DOHH2 (cell line): Measurements from ENCODE around the gene TMEM109.

ENCODE experiments used
- H3F3A ChIP-seq: fragments of 200-600 bp; sonication (generic), shearing (Covaris generic); 2 replicates; pipeline ENCODE4 v1.6.0; 2016; ENCODE audit warnings: antibody characterized with exemption, mild to moderate bottlenecking; ENCODE audit not compliant: control insufficient read depth, insufficient read depth
- H3K27ac ChIP-seq: fragments of 200-600 bp; sonication (generic); 2 replicates; pipeline ENCODE4 v1.5.1; 2014; ENCODE audit warnings: low read depth, mild to moderate bottlenecking, low read length, moderate library complexity
- H3K27me3 ChIP-seq: fragments of 200-600 bp; sonication (generic); 2 replicates; pipeline ENCODE4 v1.6.1; 2014; ENCODE audit warnings: mild to moderate bottlenecking, low read length, mixed read lengths; ENCODE audit not compliant: control insufficient read depth
- H3K36me3 ChIP-seq: fragments of 200-600 bp; sonication (generic); 2 replicates; pipeline ENCODE4 v1.6.1; 2014; ENCODE audit warnings: mild to moderate bottlenecking, low read length, moderate library complexity, mixed read lengths; ENCODE audit not compliant: control insufficient read depth
- H3K4me1 ChIP-seq: fragments of 200-600 bp; sonication (generic); 2 replicates; pipeline ENCODE4 v1.6.1; 2014; ENCODE audit warnings: mild to moderate bottlenecking, low read length, mixed read lengths; ENCODE audit not compliant: control insufficient read depth
- H3K4me2 ChIP-seq: fragments of 200-600 bp; sonication (generic); 2 replicates; pipeline ENCODE4 v1.6.0; 2014; ENCODE audit warnings: mild to moderate bottlenecking, low read length, moderate library complexity
- H3K4me3 ChIP-seq: fragments of 200-600 bp; sonication (generic); 2 replicates; pipeline ENCODE4 v1.5.1; 2014; ENCODE audit warnings: mild to moderate bottlenecking, low read length, mixed read lengths
- H3K79me2 ChIP-seq: fragments of 200-600 bp; sonication (generic); 2 replicates; pipeline ENCODE4 v1.6.1; 2014; ENCODE audit warnings: mild to moderate bottlenecking, low read length, mixed read lengths; ENCODE audit not compliant: control insufficient read depth
- H3K9me2 ChIP-seq: fragments of 200-600 bp; sonication (generic); replicated peaks from 2 replicates; pipeline ENCODE4 v1.6.1; 2014; ENCODE audit warnings: mild to moderate bottlenecking, low read length, mixed read lengths; ENCODE audit not compliant: control insufficient read depth
- H3K9me3 ChIP-seq: fragments of 200-600 bp; sonication (generic); 2 replicates; pipeline ENCODE4 v1.6.1; 2014; ENCODE audit warnings: antibody characterized with exemption, low read length, mixed read lengths; ENCODE audit not compliant: control insufficient read depth, insufficient read depth
- H4K20me1 ChIP-seq: fragments of 200-600 bp; sonication (generic); 2 replicates; pipeline ENCODE4 v1.6.0; 2014; ENCODE audit warnings: low read depth, mild to moderate bottlenecking, antibody characterized with exemption, low read length, moderate library complexity; ENCODE audit not compliant: control insufficient read depth, insufficient read depth
- CTCF ChIP-seq: fragments of 200-600 bp; sonication (generic); IDR thresholded peaks from one replicate; pipeline ENCODE4 v1.5.1; 2014; ENCODE audit warnings: antibody characterized with exemption, mild to moderate bottlenecking, low read depth, low read length; ENCODE audit not compliant: poor library complexity, severe bottlenecking
- EZH2phosphoT487 ChIP-seq: fragments of 200-600 bp; sonication (generic); IDR thresholded peaks from 2 replicates; pipeline ENCODE4 v1.6.1; 2017; ENCODE audit warnings: borderline replicate concordance, mild to moderate bottlenecking, antibody characterized with exemption, low read length, moderate library complexity, mixed read lengths

Gene TMEM109

DNA sequence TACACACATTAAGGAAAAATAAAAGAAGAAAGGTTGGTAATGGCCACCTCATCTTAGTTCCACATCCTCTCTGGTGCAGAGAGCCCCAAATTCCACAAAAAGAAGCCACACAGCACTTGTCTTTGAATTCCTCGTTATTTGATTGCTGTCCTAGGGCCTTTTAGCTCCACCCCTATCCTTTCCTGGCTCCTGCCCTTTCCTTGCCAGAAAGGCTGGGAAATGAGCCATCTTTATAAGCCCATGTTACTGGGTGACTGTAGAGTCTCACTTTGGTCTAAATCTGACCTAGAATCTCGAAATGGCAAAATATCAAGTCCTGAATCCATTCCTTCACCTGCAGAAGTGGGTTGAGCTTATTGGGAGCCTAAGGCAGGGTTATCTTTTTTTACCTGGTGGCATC, 6.0 kb downstream of the TMEM109 start:
- TF ChIP-seq CTCF (no peak), EZH2phosphoT487 (no peak)
- H3K4me1 ChIP-seq: peaks cover 52% of the 10 kb centered on the region
- H3K9me3 ChIP-seq: no peaks in the 10 kb centered on the region
- peaks cover 50% of the 10 kb centered on the region for H3K79me2 ChIP-seq
- H3K9me2 ChIP-seq: no peaks in the 10 kb centered on the region
- H3F3A ChIP-seq: no peaks in the 10 kb centered on the region; the same call in 1 of the 2 replicates
- H4K20me1 ChIP-seq: no peaks in the 10 kb centered on the region; the same call in 1 of the 2 replicates
- H3K36me3 ChIP-seq: peaks cover 71% of the 10 kb centered on the region
- H3K4me2 ChIP-seq: no peak overlapping the region
- H3K4me3 ChIP-seq: no peak overlapping the region
- H3K27me3 ChIP-seq: peaks cover 3% of the 10 kb centered on the region
- no peak overlapping the region for H3K27ac ChIP-seq

GRCh38 chr11:60921259-60921658, 7.3 kb downstream of the TMEM109 start:
- H3K27me3 ChIP-seq: peaks cover 7% of the 10 kb centered on the region
- peaks cover 37% of the 10 kb centered on the region for H3K79me2 ChIP-seq
- H3K4me3 ChIP-seq: no peak overlapping the region
- H4K20me1 ChIP-seq: no peaks in the 10 kb centered on the region; the same call in 1 of the 2 replicates
- no peaks in the 10 kb centered on the region for H3K9me2 ChIP-seq
- TF ChIP-seq CTCF: no peak
- no peak for TF ChIP-seq EZH2phosphoT487
- no peak overlapping the region for H3K4me2 ChIP-seq
- H3K9me3 ChIP-seq: no peaks in the 10 kb centered on the region
- no peak overlapping the region for H3K27ac ChIP-seq
- H3F3A ChIP-seq: peaks cover 3% of the 10 kb centered on the region; the same call in 1 of the 2 replicates
- peaks cover 57% of the 10 kb centered on the region for H3K4me1 ChIP-seq
- H3K36me3 ChIP-seq: peaks cover 66% of the 10 kb centered on the region

- H4K20me1 ChIP-seq: no peaks in the 10 kb centered on the region; the same call in 1 of the 2 replicates
- H3K27ac ChIP-seq: no peak overlapping the region
- H3K79me2 ChIP-seq: peaks cover 31% of the 10 kb centered on the region
- no peak overlapping the region for H3K4me2 ChIP-seq
- H3F3A ChIP-seq: peaks cover 3% of the 10 kb centered on the region; the same call in 1 of the 2 replicates
- TF ChIP-seq CTCF: no peak
- no peak for TF ChIP-seq EZH2phosphoT487
- H3K4me3 ChIP-seq: no peak overlapping the region
- H3K9me3 ChIP-seq: no peaks in the 10 kb centered on the region
- no peaks in the 10 kb centered on the region for H3K9me2 ChIP-seq
- peaks cover 60% of the 10 kb centered on the region for H3K36me3 ChIP-seq
- peaks cover 51% of the 10 kb centered on the region for H3K4me1 ChIP-seq
- peaks cover 7% of the 10 kb centered on the region for H3K27me3 ChIP-seq
These were observed 7.9 kb downstream of the TMEM109 start for GRCh38 chr11:60921777-60922335.
